SK-N-SH (cell line): ENCODE measurements around the gene NOP53.

Source experiments
- CTCF ChIP-seq: fragments of 200-600 bp; sonication (generic); IDR thresholded peaks from 2 replicates; pipeline ENCODE4 v1.6.1; 2017; ENCODE audit warnings: antibody characterized with exemption, mild to moderate bottlenecking, moderate library complexity
- EP300 ChIP-seq, 2 experiments: IDR thresholded peaks; 2 replicates each; pipeline versions ENCODE4 v1.4.0 to v1.6.1; 2012; ENCODE audit warnings: borderline replicate concordance in 1 of 2, low read depth in 1 of 2, low read length in 1 of 2
- FOXM1 ChIP-seq: IDR thresholded peaks from 2 replicates; pipeline ENCODE4 v1.4.0; 2012; ENCODE audit warnings: low read depth, mild to moderate bottlenecking
- GATA2 ChIP-seq: sonication (generic); formaldehyde crosslinking; IDR thresholded peaks from 2 replicates; pipeline ENCODE4 v1.5.0; 2020; ENCODE audit warnings: mild to moderate bottlenecking, missing genetic modification reagents
- RFX5 ChIP-seq: IDR thresholded peaks from 2 replicates; pipeline ENCODE4 v1.6.1; 2012; ENCODE audit warnings: mild to moderate bottlenecking, improper control_type of control experiment, low read length
- SMC3 ChIP-seq: IDR thresholded peaks from 2 replicates; pipeline ENCODE4 v1.6.1; 2012; ENCODE audit warnings: low read depth, low read length, improper control_type of control experiment
- USF2 ChIP-seq: fragments of 150-350 bp; IDR thresholded peaks from 2 replicates; pipeline ENCODE4 v1.6.1; 2017; ENCODE audit warnings: antibody characterized with exemption, low read length, low read depth, borderline replicate concordance

GRCh38 chr19:47711652-47712242, 33.6 kb upstream of the NOP53 start:
- TF ChIP-seq SMC3 (no peak), GATA2 (CRISPR knock-in tag) (no peak), CTCF (no peak), USF2 (no peak), EP300 (IDR thresholded peaks at IDR 0.05; ENCODE audit: borderline replicate concordance in 1 of 2, low read depth in 1 of 2, low read length in 1 of 2) (no peak), RFX5 (no peak), FOXM1 (no peak)
